A549 (cell line): ENCODE data around the gene SHC1.

ENCODE experiments used
- BHLHE40 ChIP-seq: IDR thresholded peaks from 2 replicates; pipeline ENCODE4 v1.6.1; 2012; ENCODE audit warnings: low read depth, low read length, inconsistent platforms
- CTCF ChIP-seq: fragments of >200 bp; sonication (Bioruptor Twin); formaldehyde crosslinking; IDR thresholded peaks from 3 replicates; pipeline ENCODE4 v1.5.1; 2016
- EP300 ChIP-seq, 2 experiments: fragments of >200 bp; sonication (Bioruptor Twin); formaldehyde crosslinking; IDR thresholded peaks; 2 replicates in 1 of 2; 3 replicates in 1 of 2; pipeline ENCODE4 v1.6.1; 2016 to 2017
- ESRRA ChIP-seq: fragments of 150-350 bp; IDR thresholded peaks from 2 replicates; pipeline ENCODE4 v1.6.1; 2014; ENCODE audit warnings: mild to moderate bottlenecking, low read length, borderline replicate concordance
- HOXB13 ChIP-seq: fragments of 250-450 bp; sonication (Bioruptor Pico); IDR thresholded peaks from 2 replicates; pipeline ENCODE4 v1.5.0; 2020; ENCODE audit warnings: low read depth, mild to moderate bottlenecking, moderate library complexity
- POLR2A ChIP-seq: IDR thresholded peaks from 2 replicates; pipeline ENCODE4 v1.6.1; 2012; ENCODE audit warnings: mild to moderate bottlenecking, low read length
- POLR2AphosphoS2 ChIP-seq: conservative IDR thresholded peaks from 2 replicates; pipeline ENCODE4 v1.6.1; 2012; ENCODE audit warnings: low read length, improper control_type of control experiment, inconsistent platforms
- RARB ChIP-seq: fragments of 250-450 bp; sonication (Bioruptor Pico); IDR thresholded peaks from 2 replicates; pipeline ENCODE4 v1.8.0; 2021; ENCODE audit warnings: mild to moderate bottlenecking, moderate library complexity
- RCOR1 ChIP-seq: fragments of 150-350 bp; IDR thresholded peaks from 2 replicates; pipeline ENCODE4 v1.6.1; 2014; ENCODE audit warnings: antibody characterized with exemption, low read length, low read depth
- SMC3 ChIP-seq: fragments of >200 bp; sonication (Bioruptor Twin); formaldehyde crosslinking; IDR thresholded peaks from 3 replicates; pipeline ENCODE4 v1.6.1; 2018; ENCODE audit warnings: inconsistent platforms

- TF ChIP-seq RARB (CRISPR knock-in tag) (no peak), POLR2A (no peak), EP300 (IDR thresholded peaks at IDR 0.05) (no peak), CTCF (no peak), HOXB13 (CRISPR knock-in tag) (no peak), RCOR1 (no peak), SMC3 (no peak), ESRRA (no peak), POLR2AphosphoS2 (no peak), BHLHE40 (no peak)
Measured at GRCh38 chr1:154967331-154967950, 3.1 kb downstream of the SHC1 start.
